H1 (cell line): ENCODE data around the gene CACNA1C. TPM values are rescaled to one million over a fixed set of nuclear protein-coding genes. Genes with fewer than 3 reads are reported as not detected.

Experiments used
- BACH1 ChIP-seq: IDR thresholded peaks from 2 replicates; pipeline ENCODE4 v1.6.1; 2012; ENCODE audit warnings: low read length, improper control_type of control experiment
- CHD7 ChIP-seq: fragments of 300-600 bp; sonication (generic); IDR thresholded peaks from 2 replicates; pipeline ENCODE4 v1.7.1; 2012; ENCODE audit warnings: low read length, moderate library complexity, mild to moderate bottlenecking, inconsistent platforms; ENCODE audit not compliant: insufficient replicate concordance
- JUND ChIP-seq: IDR thresholded peaks from 2 replicates; pipeline ENCODE4 v1.6.1; 2011; ENCODE audit warnings: mild to moderate bottlenecking, improper control_type of control experiment, low read length
- MAFK ChIP-seq: IDR thresholded peaks from 2 replicates; pipeline ENCODE4 v1.6.1; 2012; ENCODE audit warnings: low read depth, mild to moderate bottlenecking, improper control_type of control experiment, low read length
- RAD21 ChIP-seq, 2 experiments: IDR thresholded peaks in 1 of 2; conservative IDR thresholded peaks in 1 of 2; 2 replicates each; pipeline ENCODE4 v1.6.1; 2011; ENCODE audit warnings: low read depth in 2 of 2, low read length in 2 of 2, improper control_type of control experiment in 1 of 2, inconsistent platforms in 1 of 2, mild to moderate bottlenecking in 1 of 2, moderate library complexity in 1 of 2
- RBBP5 ChIP-seq: IDR thresholded peaks from 2 replicates; pipeline ENCODE4 v1.7.1; 2012; ENCODE audit warnings: low read depth, mild to moderate bottlenecking, inconsistent platforms, low read length, moderate library complexity, borderline replicate concordance
- RFX5 ChIP-seq: IDR thresholded peaks from 2 replicates; pipeline ENCODE4 v1.6.1; 2011; ENCODE audit warnings: low read depth, low read length, improper control_type of control experiment, borderline replicate concordance
- RNF2 ChIP-seq: fragments of 200-900, 300-1000 bp; sonication (generic); IDR thresholded peaks from 2 replicates; pipeline ENCODE4 v1.7.1; 2016; ENCODE audit warnings: borderline replicate concordance, low read depth, mild to moderate bottlenecking, antibody characterized with exemption, low read length; ENCODE audit not compliant: poor library complexity, severe bottlenecking; ENCODE audit errors: missing control alignments
- SP1 ChIP-seq: IDR thresholded peaks from 2 replicates; pipeline ENCODE4 v1.6.1; 2011; ENCODE audit warnings: low read depth, low read length
- SP2 ChIP-seq: IDR thresholded peaks from 2 replicates; pipeline ENCODE4 v1.6.1; 2012; ENCODE audit warnings: mild to moderate bottlenecking, low read length, inconsistent platforms
- TAF1 ChIP-seq: IDR thresholded peaks from 2 replicates; pipeline ENCODE4 v1.6.1; 2011; ENCODE audit warnings: mild to moderate bottlenecking, low read depth, low read length
- YY1 ChIP-seq: IDR thresholded peaks from 2 replicates; pipeline ENCODE4 v1.6.1; 2011; ENCODE audit warnings: low read depth, mild to moderate bottlenecking, low read length
- polyA plus RNA-seq, 7 experiments: library from polyadenylated mRNA; depleted of rRNA in 3 of 7; stranded (reverse) in 5 of 7; unstranded in 2 of 7; fragments of >200 nt in 5 of 7; fragments of 200-250 nt in 2 of 7; gene quantifications; 1 replicate in 5 of 7; 2 replicates in 1 of 7; 4 replicates in 1 of 7; pipeline versions ENCODE4 v1.2.1 to v1.2.3, GENCODE V29; 2011 to 2013; ENCODE audit warnings: missing spikeins in 2 of 7, mixed read lengths in 2 of 7
- total RNA-seq: library from RNA; stranded (reverse); fragmentation: NEBNext Ultra II Directional; extraction: Animal tissue kit (Norgen Biotek cat#: 25700); gene quantifications from 2 replicates; pipeline ENCODE4 v1.2.1, GENCODE V29; 2021

Gene CACNA1C
- total and polyA plus RNA-seq, 2 of the 8 experiments (the other 6 are each of a cell fraction or from before 2014, with no cell fraction given): 1.3 TPM

- TF ChIP-seq CHD7: no peak
- no peak for TF ChIP-seq RNF2
- TF ChIP-seq BACH1: no peak
- no peak for TF ChIP-seq MAFK
- no peak for TF ChIP-seq RFX5
- no peak for TF ChIP-seq SP1
- no peak for TF ChIP-seq RBBP5
- no peak for TF ChIP-seq JUND
- TF ChIP-seq TAF1: no peak
- TF ChIP-seq YY1: no peak
- no peak for TF ChIP-seq SP2
- TF ChIP-seq RAD21 (IDR thresholded peaks at IDR 0.05 in 1 of 2, conservative IDR thresholded peaks at IDR 0.05 in 1 of 2; ENCODE audit: low read depth in 2 of 2, low read length in 2 of 2): no peak
Observed at GRCh38 chr12:2262449-2262848, 209.7 kb downstream of the CACNA1C start (continued).
